Suppressor macrophage (primary cell): ENCODE results near the gene OMG.
"Not testable (repeated sequence)": the region's sequence is repeated elsewhere in the genome, so short reads cannot be mapped to it uniquely, and the experiment has no call there.

Source experiments
- DNase-seq, 4 experiments: peaks; one replicate each; pipeline ENCODE4 v3.0.0-alpha.2; 2020 to 2022
- total RNA-seq, 17 experiments: gene quantifications; one replicate each; lab custom pipeline; 2026; ENCODE audit warnings: mixed read lengths in 6 of 17, inconsistent platforms in 3 of 17; lab: John Stamatoyannopoulos, UW

The OMG gene, protein sequence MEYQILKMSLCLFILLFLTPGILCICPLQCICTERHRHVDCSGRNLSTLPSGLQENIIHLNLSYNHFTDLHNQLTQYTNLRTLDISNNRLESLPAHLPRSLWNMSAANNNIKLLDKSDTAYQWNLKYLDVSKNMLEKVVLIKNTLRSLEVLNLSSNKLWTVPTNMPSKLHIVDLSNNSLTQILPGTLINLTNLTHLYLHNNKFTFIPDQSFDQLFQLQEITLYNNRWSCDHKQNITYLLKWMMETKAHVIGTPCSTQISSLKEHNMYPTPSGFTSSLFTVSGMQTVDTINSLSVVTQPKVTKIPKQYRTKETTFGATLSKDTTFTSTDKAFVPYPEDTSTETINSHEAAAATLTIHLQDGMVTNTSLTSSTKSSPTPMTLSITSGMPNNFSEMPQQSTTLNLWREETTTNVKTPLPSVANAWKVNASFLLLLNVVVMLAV
- total RNA-seq = 0 to 2.1 (median 0.26) reads per million in 17 experiments

GRCh38 chr17:31297090-31297489 is at the start of gene OMG:
Gene OMG, minus strand, starts transcription at chr17:31297239. Its CDS starts 908 bp downstream, at chr17:31296331.
- DNase-seq = no peak

- DNase-seq = not testable (repeated sequence)
These were observed 48.2 kb upstream of the OMG start for GRCh38 chr17:31345191-31345747.

GRCh38 chr17:31339906-31340661 is 43.0 kb upstream of the OMG start:
- peak; percentile 13 to 54 (median 36) for DNase-seq

DNA sequence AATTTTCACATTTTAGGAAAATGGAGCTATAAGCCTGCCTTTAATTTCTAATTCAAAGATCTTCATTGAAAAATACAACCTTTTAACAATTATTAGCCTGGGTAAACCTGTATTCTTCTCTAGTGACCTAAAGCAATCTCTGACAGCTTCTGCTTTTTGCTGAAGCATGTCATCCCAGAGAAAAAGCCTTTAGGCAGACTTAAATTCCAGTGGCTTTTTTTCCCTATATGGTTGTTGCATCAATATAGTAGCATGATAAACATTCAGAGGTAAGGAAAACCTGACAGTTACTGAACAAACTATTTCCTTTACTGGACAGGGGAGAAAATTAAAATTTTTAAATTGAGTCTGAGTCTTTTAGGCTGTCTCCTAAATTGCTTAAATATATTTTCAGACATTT is 32.2 kb upstream of the OMG start:
- DNase-seq = no peak

DNA sequence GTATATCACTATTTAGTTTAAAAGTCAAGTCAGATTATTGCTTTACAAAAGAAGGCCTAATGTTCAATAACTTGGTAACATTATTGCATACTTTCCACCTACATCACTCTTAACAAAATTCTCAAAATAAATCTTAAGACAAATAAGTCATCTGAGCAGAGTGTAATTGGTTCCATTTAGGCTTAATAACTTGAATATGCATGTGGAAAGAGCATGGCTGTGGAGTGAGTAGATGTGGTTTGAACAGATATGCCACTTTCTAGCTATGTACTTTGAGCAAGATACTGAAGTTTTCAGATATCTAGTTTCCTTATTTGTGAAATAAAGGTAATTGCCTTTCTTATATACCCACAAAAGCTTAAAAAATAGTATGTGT is 31.1 kb upstream of the OMG start:
- no peak for DNase-seq

GRCh38 chr17:31327534-31328159 is 30.6 kb upstream of the OMG start:
- DNase-seq = no peak

GRCh38 chr17:31323551-31323950 is 26.5 kb upstream of the OMG start:
- DNase-seq = no peak

DNA sequence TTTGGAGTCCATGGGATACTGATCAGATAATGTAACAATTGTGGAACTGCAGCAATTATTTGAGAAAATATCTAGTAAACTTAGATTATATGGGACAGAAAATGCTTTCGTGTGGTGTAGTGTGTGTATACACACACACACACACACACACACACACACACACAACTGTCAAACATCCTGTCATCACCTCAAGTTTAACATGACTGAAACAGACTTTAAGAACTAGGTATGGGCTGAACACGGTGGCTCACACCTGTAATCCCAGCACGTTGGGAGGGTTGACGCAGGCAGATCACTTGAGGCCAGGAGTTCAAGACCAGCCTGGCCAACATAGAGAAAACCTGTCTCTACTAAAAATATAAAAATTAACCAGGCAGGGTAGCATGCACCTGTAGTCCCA is 24.9 kb upstream of the OMG start:
- no peak for DNase-seq

DNA sequence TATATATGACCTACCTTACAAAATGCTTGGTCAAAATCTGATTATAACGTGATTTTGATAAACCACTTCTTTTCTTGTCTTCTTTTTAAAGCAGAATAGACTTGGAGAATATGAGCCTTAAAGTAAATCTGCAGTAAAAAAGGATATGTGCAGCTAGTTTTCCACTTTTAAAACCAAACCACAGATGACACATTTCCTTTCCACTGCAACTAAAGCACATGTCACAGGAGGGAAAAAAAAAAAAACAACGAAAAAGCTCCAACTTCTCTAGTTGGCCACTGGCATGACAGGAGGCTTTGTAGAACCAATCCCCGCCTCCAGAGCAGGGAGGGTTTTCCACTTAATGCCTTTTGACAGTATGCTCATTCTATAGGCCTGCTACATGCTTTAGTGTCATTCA is 24.4 kb upstream of the OMG start, which contains the start of gene EVI2A:
TSS of gene EVI2A (minus strand) at position 142 of the 400 bp plus-strand sequence. CDS start 2,609 bp downstream, outside the sequence.
- DNase-seq = peak; percentile 84 to 96 (median 92)

DNA sequence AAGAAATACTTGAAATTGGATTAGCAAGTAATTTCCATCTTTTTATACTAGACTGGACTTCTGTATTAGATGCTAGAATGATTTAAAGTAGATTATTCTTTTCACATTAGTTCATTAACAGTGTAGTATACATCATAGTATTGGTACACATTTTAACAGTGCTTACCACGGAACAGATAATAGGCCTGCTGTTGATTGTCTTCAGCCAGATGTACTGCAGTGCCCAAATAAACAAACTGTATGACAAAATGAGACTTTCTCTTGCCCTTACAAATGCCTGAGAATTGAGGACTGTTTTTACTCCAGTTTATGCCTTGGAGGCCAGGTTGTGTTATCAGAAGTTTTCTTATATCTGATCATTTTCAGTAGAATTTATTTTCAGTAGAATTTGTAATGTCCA is 23.8 kb upstream of the OMG start:
- DNase-seq = peak in 1 of 4 experiments; percentile 29

- no peak for DNase-seq
These were observed 23.2 kb upstream of the OMG start for GRCh38 chr17:31320241-31320640.

- peak; percentile 31 to 74 (median 50) for DNase-seq
These were observed 22.0 kb upstream of the OMG start for GRCh38 chr17:31318851-31319661.

- DNase-seq = peak; percentile 80 to 89 (median 85)
These were observed 21.3 kb upstream of the OMG start for GRCh38 chr17:31318298-31318801.

- DNase-seq = peak in 3 of 4 experiments; percentile 26 to 73 (median 53)
These were observed 17.7 kb upstream of the OMG start for GRCh38 chr17:31314782-31315100.

GRCh38 chr17:31313982-31314781 is 17.1 kb upstream of the OMG start, which contains the start of gene EVI2B:
Gene EVI2B, minus strand, starts transcription at chr17:31314054. Its CDS starts 8,445 bp downstream, at chr17:31305609.
- DNase-seq = peak; percentile 67 to 91 (median 84)

GRCh38 chr17:31312223-31312622 is 15.2 kb upstream of the OMG start:
- DNase-seq = peak in 3 of 4 experiments; percentile 52 to 71 (median 62)

- no peak for DNase-seq
These were observed 14.5 kb upstream of the OMG start for GRCh38 chr17:31311526-31311925.

DNA sequence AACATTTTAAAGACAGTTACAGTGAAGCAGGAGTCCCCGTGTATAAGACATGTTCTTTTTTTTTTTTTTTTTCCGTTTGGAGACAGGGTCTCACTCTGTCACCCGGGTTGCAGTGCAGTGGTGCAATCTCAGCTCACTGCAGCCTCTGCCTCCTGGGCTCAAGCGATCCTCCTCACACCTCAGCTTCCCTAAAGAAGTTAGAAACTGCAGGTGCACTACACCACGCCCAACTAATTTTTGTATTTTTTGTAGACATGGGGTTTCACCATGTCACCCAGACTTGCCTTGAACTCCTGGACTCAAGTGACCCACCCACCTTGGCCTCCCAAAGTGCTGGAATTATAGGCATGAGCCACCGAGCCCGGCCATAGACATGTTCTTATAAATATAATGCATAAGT is 13.8 kb upstream of the OMG start:
- DNase-seq = peak in 1 of 4 experiments; percentile 28

DNA sequence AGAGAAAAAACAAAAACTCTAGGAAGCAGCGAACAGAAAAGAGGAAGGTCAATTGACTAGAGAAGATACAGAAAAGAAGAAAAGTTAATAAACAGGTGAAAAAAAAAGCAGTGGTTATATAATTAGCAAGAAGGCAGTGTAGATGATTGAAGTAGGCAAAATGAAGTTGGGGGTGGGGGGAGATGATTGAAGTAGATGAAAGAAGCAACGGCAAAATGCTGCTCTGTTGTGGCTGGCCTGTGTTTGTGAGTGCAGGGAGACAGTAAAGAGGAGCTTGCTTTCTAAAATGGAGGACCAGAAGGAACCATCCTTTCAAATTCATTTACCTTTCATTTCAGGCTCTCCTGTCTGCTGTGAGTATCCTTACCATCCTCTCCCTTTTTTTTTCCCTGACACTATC is 13.2 kb upstream of the OMG start:
- peak in 2 of 4 experiments; percentile 27 to 37 for DNase-seq

GRCh38 chr17:31309556-31309955 is 12.5 kb upstream of the OMG start:
- peak; percentile 56 to 92 (median 73) for DNase-seq
